CD4-positive, alpha-beta memory T cell (primary cell): ENCODE results near the gene MED22. TPM values are rescaled to one million over a fixed set of nuclear protein-coding genes. Genes with fewer than 3 reads are reported as not detected.
A peak's percentile ranks its signal among the peaks of the same experiment; 100 is the strongest.

Experiments used
- CTCF ChIA-PET: fragments of 350-600 bp; sonication (Branson Sonifier 250); formaldehyde crosslinking; loops from one replicate; lab custom pipeline; 2021; ENCODE audit warnings: inconsistent platforms; ENCODE audit not compliant: partially characterized antibody; lab: Charles Lee
- POLR2A ChIA-PET: fragments of 350-600 bp; sonication (Branson Sonifier 250); formaldehyde crosslinking; loops from one replicate; lab custom pipeline; 2021; ENCODE audit not compliant: partially characterized antibody; lab: Charles Lee
- DNase-seq, 5 donors: peaks; one replicate each; pipeline versions ENCODE4 v3.0.0 to v3.0.0-alpha.2; 2020 to 2022; ENCODE audit warnings: mixed read lengths in 1 of 5
- H3K27ac ChIP-seq: one replicate; pipeline ENCODE4 v1.7.0; 2013; ENCODE audit warnings: low read depth, low read length
- H3K27me3 ChIP-seq: 2 replicates; pipeline ENCODE4 v1.7.0; 2013; ENCODE audit warnings: mild to moderate bottlenecking, low read length, moderate library complexity; ENCODE audit not compliant: insufficient read depth
- H3K36me3 ChIP-seq: 2 replicates; pipeline ENCODE4 v1.7.0; 2013; ENCODE audit warnings: mild to moderate bottlenecking, low read length, moderate library complexity; ENCODE audit not compliant: insufficient read depth
- H3K4me1 ChIP-seq: 2 replicates; pipeline ENCODE4 v1.7.0; 2013; ENCODE audit warnings: mild to moderate bottlenecking, low read length, moderate library complexity; ENCODE audit not compliant: insufficient read depth
- H3K4me3 ChIP-seq, 2 donors: one replicate each; pipeline ENCODE4 v1.7.0; 2013; ENCODE audit warnings: low read length in 2 of 2, mild to moderate bottlenecking in 1 of 2
- H3K9me3 ChIP-seq, 2 donors: one replicate each; pipeline ENCODE4 v1.7.0; 2013; ENCODE audit warnings: low read length in 2 of 2, control low read depth in 1 of 2; ENCODE audit not compliant: control insufficient read depth in 1 of 2
- H3K27ac Mint-ChIP-seq, 7 donors: one replicate each; pipeline ENCODE4 v1.8.0; 2020 to 2021; ENCODE audit warnings: mixed read lengths in 7 of 7, mild to moderate bottlenecking in 6 of 7, inconsistent platforms in 3 of 7, moderate library complexity in 3 of 7
- H3K27me3 Mint-ChIP-seq, 2 donors: one replicate each; pipeline ENCODE4 v1.8.0; 2020 to 2021; ENCODE audit warnings: mixed read lengths in 2 of 2
- H3K36me3 Mint-ChIP-seq, 2 donors: one replicate each; pipeline ENCODE4 v1.8.0; 2020 to 2021; ENCODE audit warnings: mixed read lengths in 2 of 2, inconsistent platforms in 1 of 2, mild to moderate bottlenecking in 1 of 2
- H3K4me1 Mint-ChIP-seq, 4 donors: one replicate each; pipeline ENCODE4 v1.8.0; 2020 to 2021; ENCODE audit warnings: mixed read lengths in 4 of 4, mild to moderate bottlenecking in 1 of 4
- H3K4me3 Mint-ChIP-seq, 8 donors: one replicate each; pipeline ENCODE4 v1.8.0; 2020 to 2021; ENCODE audit warnings: mixed read lengths in 8 of 8, mild to moderate bottlenecking in 7 of 8, moderate library complexity in 6 of 8, inconsistent platforms in 3 of 8
- H3K9me3 Mint-ChIP-seq, 8 donors: one replicate each; pipeline ENCODE4 v1.8.0; 2020 to 2021; ENCODE audit warnings: mixed read lengths in 8 of 8, mild to moderate bottlenecking in 5 of 8, inconsistent platforms in 3 of 8, moderate library complexity in 1 of 8
- intact Hi-C: fragments of 100-400 bp; cut with micrococcal nuclease; formaldehyde crosslinking; loops from one replicate; pipeline ENCODE4 v1.15.1; 2023
- polyA plus RNA-seq, 2 donors: library from polyadenylated mRNA; unstranded; fragments of 300-500 nt; fragmentation: Illumina TruSeq; gene quantifications; one replicate each; pipeline ENCODE4 v1.2.3, GENCODE V29; 2021
- total RNA-seq, 2 experiments: library from RNA; stranded (reverse); gene quantifications; one replicate each; pipeline ENCODE4 v1.2.3, GENCODE V29; 2021

MED22 gene
- total and polyA plus RNA-seq, 4 experiments from 2014 or later, result 8.1 to 42.8 (median 28.1) TPM

DNA sequence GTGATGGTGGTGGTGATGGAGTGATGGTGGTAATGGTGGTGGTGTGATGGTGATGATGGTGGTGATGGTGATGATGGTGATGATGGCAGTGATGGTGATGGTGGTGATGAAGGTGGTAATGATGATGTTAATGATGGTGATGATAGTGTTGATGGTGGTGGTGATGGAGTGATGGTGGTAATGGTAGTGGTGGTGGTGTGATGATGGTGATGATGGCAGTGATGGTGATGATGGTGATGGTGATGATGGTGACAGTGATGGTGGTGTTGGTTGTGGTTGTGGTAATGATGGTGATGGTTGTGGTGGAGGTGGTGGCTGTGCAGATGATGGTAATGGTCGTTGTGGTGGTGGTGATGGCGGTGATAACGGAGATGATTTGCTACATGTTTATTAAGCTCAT, 35.5 kb upstream of the MED22 start:
- Mint-ChIP-seq H3K36me3 (no peaks in the 10 kb centered on the region), H3K4me1 (no peaks in the 10 kb centered on the region), H3K4me3 (no peak overlapping the region), H3K27ac (no peak overlapping the region), H3K9me3 (no peaks in the 10 kb centered on the region), H3K27me3 (no peaks in the 10 kb centered on the region)
- Histone ChIP-seq H3K27me3 (no peaks in the 10 kb centered on the region), H3K4me1 (no peaks in the 10 kb centered on the region), H3K27ac (no peak overlapping the region), H3K36me3 (no peaks in the 10 kb centered on the region), H3K4me3 (no peak overlapping the region), H3K9me3 (no peaks in the 10 kb centered on the region)
- peak in 1 of 5 donors; percentile 7 for DNase-seq
- intact Hi-C loops, result no loop called here
- POLR2A ChIA-PET, result no interaction called here
- CTCF ChIA-PET, result no interaction called here

DNA sequence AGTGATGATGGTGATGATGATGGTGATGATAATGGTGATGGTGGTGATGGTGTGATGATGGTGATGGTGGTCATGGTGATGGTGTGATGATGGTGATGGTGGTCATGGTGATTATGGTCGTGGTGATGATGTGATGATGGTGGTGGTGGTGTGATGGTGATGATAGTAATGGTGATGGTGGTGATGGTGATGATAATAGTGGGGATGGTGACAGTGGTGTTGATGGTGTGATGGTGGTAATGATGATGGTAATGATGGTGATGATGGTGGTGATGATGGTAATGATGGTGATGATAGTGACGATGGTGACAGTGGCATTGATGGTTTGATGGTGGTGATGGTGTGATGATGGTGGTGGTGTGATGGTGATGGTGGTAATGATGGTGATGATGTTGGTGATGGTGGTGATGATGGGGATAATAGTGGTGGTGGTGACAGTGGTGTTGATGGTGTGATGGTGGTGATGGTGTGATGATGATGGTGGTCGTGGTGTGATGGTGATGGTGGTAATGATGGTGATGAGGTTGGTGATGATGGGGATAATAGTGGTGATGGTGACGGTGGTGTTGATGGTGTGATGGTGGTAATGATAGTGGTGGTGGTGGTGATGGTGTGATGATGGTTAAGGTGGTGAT, 34.7 kb upstream of the MED22 start:
- POLR2A ChIA-PET, result no interaction called here
- no peaks in the 10 kb centered on the region for H3K27me3 ChIP-seq
- H3K27ac Mint-ChIP-seq, result no peak overlapping the region
- no peak overlapping the region for H3K4me3 Mint-ChIP-seq
- no peak for DNase-seq
- CTCF ChIA-PET, result no interaction called here
- no peaks in the 10 kb centered on the region for H3K36me3 Mint-ChIP-seq
- no peak overlapping the region for H3K27ac ChIP-seq
- no peak overlapping the region for H3K4me3 ChIP-seq
- no peaks in the 10 kb centered on the region for H3K36me3 ChIP-seq
- no peaks in the 10 kb centered on the region for H3K4me1 ChIP-seq
- H3K9me3 ChIP-seq, result no peaks in the 10 kb centered on the region
- H3K27me3 Mint-ChIP-seq, result no peaks in the 10 kb centered on the region
- no peaks in the 10 kb centered on the region for H3K4me1 Mint-ChIP-seq
- intact Hi-C loops, result no loop called here
- no peaks in the 10 kb centered on the region for H3K9me3 Mint-ChIP-seq

DNA sequence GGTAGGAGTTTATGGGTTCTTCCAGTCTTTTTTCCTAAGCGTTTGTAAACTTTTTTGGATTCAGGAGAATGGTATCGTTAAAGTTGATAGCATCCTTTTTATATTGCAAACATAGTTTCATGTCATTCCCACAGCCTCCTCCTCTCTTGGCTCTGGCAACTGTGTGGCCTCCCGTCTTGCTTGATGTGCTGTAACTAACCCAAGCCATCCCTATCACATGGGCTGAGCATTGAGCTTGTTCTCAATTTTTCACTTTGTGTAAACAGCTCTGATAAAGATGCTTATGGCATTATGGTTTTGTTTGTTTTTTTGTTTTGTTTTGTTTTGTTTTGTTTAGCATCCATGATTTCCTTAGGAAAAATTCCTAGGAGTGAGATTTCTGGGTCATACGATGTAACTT, 32.8 kb upstream of the MED22 start:
- no peaks in the 10 kb centered on the region for H3K27me3 Mint-ChIP-seq
- Histone ChIP-seq H3K36me3 (no peaks in the 10 kb centered on the region), H3K4me3 (no peak overlapping the region), H3K4me1 (peaks cover 7% of the 10 kb centered on the region), H3K9me3 (no peaks in the 10 kb centered on the region), H3K27me3 (no peaks in the 10 kb centered on the region), H3K27ac (no peak overlapping the region)
- ChIA-PET POLR2A (no interaction called here), CTCF (interaction anchor here (0.6 to 0.7 kb wide), 4 partner anchors 93 to 809 kb away, joined by 3 read pairs; no protein-coding TSS in a partner anchor)
- DNase-seq, result no peak
- no peak overlapping the region for H3K27ac Mint-ChIP-seq
- no peaks in the 10 kb centered on the region for H3K36me3 Mint-ChIP-seq
- H3K4me1 Mint-ChIP-seq, result no peaks in the 10 kb centered on the region
- H3K4me3 Mint-ChIP-seq, result no peak overlapping the region
- H3K9me3 Mint-ChIP-seq, result no peaks in the 10 kb centered on the region
- intact Hi-C loops, result no loop called here

DNA sequence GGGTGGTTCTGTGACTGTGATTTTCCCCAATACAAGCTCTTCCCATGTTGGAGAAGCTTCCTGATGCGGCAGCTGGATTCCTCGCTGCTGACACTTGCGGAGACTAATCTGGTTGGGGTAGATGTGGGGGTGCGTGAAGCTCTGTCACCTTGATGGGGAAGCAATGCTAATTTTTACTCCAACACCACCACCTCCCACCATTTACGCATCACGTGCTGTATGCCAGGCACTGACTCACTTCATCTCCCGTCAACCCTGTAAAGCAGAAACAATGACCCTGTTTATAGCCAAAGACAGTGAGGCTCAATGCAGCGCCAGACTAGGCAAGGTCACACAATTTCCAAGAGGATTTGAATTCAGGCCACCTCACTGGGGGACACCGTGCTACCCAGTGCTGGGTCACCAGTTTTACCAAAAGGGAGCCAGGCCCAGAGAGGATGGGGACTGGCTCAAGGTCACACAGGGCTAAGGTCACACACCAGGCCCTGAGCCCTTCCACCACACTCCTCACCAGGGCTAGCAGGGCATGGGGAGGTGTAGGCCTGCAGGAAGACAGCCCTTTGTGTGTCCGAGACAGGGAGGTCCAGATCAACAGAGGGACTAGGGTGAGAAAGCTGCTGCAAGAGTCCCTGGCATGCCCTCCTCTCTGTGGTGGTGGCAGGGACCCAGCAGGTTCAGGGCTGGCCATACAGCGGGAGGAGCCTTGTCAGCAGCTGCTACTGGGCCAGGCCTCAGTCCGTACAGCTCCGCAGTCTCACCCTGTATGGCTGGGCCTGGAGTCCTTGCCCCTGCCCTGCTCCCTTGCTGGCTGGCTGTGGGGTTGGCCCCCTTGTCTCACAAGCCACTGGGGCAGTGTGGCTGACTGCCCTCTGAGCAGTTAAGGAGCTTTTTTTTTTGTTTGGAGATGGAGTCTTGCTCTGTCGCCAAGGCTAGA, 31.5 kb upstream of the MED22 start:
- peak overlapping the region in 1 of 7 donors; percentile 65 for H3K27ac Mint-ChIP-seq
- no peak overlapping the region for H3K4me3 Mint-ChIP-seq
- CTCF ChIA-PET, result interaction anchor here (0.7 to 0.9 kb wide), 2 partner anchors 40 to 220 kb away, joined by 3 read pairs; no protein-coding TSS in a partner anchor
- Histone ChIP-seq H3K36me3 (no peaks in the 10 kb centered on the region), H3K9me3 (no peaks in the 10 kb centered on the region), H3K27ac (no peak overlapping the region), H3K27me3 (no peaks in the 10 kb centered on the region), H3K4me1 (peaks cover 13% of the 10 kb centered on the region), H3K4me3 (no peak overlapping the region)
- intact Hi-C loops, result no loop called here
- H3K4me1 Mint-ChIP-seq, result peaks cover 6 to 8% (median 7%) of the 10 kb centered on the region in 4 donors
- H3K27me3 Mint-ChIP-seq, result no peaks in the 10 kb centered on the region
- POLR2A ChIA-PET, result interaction anchor here (1.1 to 18.7 kb wide), 2 partner anchors 27 to 35 kb away, joined by 3 to 437 read pairs; partner anchors contain the start of genes MED22, RPL7A, SURF1 and SURF2
- H3K36me3 Mint-ChIP-seq, result peaks cover 0 to 6% of the 10 kb centered on the region in 2 donors
- H3K9me3 Mint-ChIP-seq, result no peaks in the 10 kb centered on the region
- no peak for DNase-seq

DNA sequence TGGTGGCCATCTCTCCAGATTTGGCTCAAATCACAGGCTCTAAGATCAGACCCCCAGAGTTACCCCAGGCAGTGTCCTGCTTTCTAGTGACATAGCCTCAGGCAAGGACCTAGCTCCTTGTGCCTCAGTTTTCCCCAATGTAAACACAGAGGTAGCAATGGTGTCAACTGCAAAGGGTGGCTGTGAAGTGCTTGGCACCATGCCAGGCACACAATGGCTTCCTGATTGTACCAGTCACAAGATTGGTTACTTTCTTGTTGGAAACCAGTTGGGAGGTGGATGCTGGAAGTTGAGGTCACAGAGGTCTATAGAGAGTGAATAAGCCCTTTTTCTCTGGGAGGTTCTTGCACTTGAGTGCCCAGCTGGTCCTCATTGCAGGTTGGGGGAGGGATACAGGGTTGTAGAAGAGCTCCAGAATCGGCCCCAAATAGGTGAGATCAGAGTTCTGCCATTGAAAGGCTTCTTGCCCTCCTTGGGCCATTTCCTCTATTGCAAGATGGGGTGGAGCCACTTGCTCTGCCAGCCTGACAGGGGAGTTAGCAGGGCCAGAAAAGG, 30.6 kb upstream of the MED22 start:
- no peaks in the 10 kb centered on the region for H3K36me3 ChIP-seq
- H3K27ac ChIP-seq, result no peak overlapping the region
- H3K9me3 ChIP-seq, result no peaks in the 10 kb centered on the region
- Mint-ChIP-seq H3K4me1 (peaks cover 8 to 16% (median 12%) of the 10 kb centered on the region in 4 donors), H3K36me3 (peaks cover 0 to 10% of the 10 kb centered on the region in 2 donors), H3K27ac (peak overlapping the region in 3 of 7 donors; percentile 42 to 65 (median 57)), H3K27me3 (no peaks in the 10 kb centered on the region), H3K9me3 (no peaks in the 10 kb centered on the region), H3K4me3 (peak overlapping the region in 6 of 8 donors; percentile 5 to 65 (median 41))
- POLR2A ChIA-PET, result interaction anchor here (1.1 to 18.7 kb wide), 2 partner anchors 26 to 36 kb away, joined by 3 to 437 read pairs; partner anchors contain the start of genes MED22, RPL7A, SURF1 and SURF2
- CTCF ChIA-PET, result interaction anchor here (0.9 kb wide), 1 partner anchor 39 kb away, joined by 3 read pairs; no protein-coding TSS in a partner anchor
- intact Hi-C loops, result no loop called here
- no peak overlapping the region for H3K4me3 ChIP-seq
- no peaks in the 10 kb centered on the region for H3K27me3 ChIP-seq
- no peak for DNase-seq
- peaks cover 21% of the 10 kb centered on the region for H3K4me1 ChIP-seq

DNA sequence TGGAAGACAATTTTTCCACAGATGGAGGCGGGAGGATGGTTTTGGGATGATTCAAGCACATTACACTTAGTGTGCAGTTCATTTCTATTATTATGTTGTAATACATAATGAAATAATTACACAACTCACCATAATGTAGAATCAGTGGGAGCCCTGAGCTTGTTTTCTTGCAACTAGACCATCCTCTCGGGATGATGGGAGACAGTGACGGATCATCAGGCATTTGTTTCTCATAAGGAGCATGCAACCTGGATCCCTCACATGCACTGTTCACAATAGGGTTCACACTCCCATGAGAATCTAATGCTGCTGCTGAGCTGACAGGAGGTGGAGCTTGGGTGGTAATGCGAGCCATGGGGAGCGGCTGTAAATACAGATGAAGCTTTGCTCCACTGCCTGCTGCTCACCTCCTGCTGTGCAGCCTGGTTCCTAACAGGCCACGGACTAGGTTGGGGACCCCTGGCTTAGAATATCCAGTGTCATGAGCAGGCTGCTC, 29.8 kb upstream of the MED22 start:
- no peaks in the 10 kb centered on the region for H3K9me3 Mint-ChIP-seq
- no peak overlapping the region for H3K27ac ChIP-seq
- intact Hi-C loops, result no loop called here
- H3K4me1 ChIP-seq, result peaks cover 28% of the 10 kb centered on the region
- H3K4me3 Mint-ChIP-seq, result peak overlapping the region in 4 of 8 donors; percentile 21 to 65 (median 48)
- H3K27me3 ChIP-seq, result no peaks in the 10 kb centered on the region
- no peak overlapping the region for H3K4me3 ChIP-seq
- H3K4me1 Mint-ChIP-seq, result peaks cover 9 to 23% (median 18%) of the 10 kb centered on the region in 4 donors
- H3K27ac Mint-ChIP-seq, result peak overlapping the region in 1 of 7 donors; percentile 65
- POLR2A ChIA-PET, result interaction anchor here (2.0 to 18.7 kb wide), 2 partner anchors 25 to 39 kb away, joined by 10 to 437 read pairs; partner anchors contain the start of genes MED22, RPL7A, SURF1 and SURF2
- H3K27me3 Mint-ChIP-seq, result no peaks in the 10 kb centered on the region
- peaks cover 3% of the 10 kb centered on the region for H3K36me3 ChIP-seq
- peaks cover 0 to 10% of the 10 kb centered on the region in 2 donors for H3K36me3 Mint-ChIP-seq
- CTCF ChIA-PET, result interaction anchor here (1.5 kb wide), 1 partner anchor 191 kb away, joined by 6 read pairs; no protein-coding TSS in a partner anchor
- DNase-seq, result peak in 1 of 5 donors; percentile 1
- no peaks in the 10 kb centered on the region for H3K9me3 ChIP-seq
